ENCODE results near the gene ASPM.

Gene ASPM, protein sequence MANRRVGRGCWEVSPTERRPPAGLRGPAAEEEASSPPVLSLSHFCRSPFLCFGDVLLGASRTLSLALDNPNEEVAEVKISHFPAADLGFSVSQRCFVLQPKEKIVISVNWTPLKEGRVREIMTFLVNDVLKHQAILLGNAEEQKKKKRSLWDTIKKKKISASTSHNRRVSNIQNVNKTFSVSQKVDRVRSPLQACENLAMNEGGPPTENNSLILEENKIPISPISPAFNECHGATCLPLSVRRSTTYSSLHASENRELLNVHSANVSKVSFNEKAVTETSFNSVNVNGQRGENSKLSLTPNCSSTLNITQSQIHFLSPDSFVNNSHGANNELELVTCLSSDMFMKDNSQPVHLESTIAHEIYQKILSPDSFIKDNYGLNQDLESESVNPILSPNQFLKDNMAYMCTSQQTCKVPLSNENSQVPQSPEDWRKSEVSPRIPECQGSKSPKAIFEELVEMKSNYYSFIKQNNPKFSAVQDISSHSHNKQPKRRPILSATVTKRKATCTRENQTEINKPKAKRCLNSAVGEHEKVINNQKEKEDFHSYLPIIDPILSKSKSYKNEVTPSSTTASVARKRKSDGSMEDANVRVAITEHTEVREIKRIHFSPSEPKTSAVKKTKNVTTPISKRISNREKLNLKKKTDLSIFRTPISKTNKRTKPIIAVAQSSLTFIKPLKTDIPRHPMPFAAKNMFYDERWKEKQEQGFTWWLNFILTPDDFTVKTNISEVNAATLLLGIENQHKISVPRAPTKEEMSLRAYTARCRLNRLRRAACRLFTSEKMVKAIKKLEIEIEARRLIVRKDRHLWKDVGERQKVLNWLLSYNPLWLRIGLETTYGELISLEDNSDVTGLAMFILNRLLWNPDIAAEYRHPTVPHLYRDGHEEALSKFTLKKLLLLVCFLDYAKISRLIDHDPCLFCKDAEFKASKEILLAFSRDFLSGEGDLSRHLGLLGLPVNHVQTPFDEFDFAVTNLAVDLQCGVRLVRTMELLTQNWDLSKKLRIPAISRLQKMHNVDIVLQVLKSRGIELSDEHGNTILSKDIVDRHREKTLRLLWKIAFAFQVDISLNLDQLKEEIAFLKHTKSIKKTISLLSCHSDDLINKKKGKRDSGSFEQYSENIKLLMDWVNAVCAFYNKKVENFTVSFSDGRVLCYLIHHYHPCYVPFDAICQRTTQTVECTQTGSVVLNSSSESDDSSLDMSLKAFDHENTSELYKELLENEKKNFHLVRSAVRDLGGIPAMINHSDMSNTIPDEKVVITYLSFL (N-terminal part only)

GRCh38 chr1:197146101-197147095, at the start of gene ASPM:
Gene ASPM (minus strand): TSS chr1:197146669. CDS start chr1:197146437, 232 bp downstream.
- peak; percentile 96 for DNase-seq
- in situ Hi-C loops (cut with HindIII; ENCODE audit: low pct_ligation_motif_present, low pct_unique_long_range_greater_than_20kb, low sequenced_read_pairs): no loop called here

DNA sequence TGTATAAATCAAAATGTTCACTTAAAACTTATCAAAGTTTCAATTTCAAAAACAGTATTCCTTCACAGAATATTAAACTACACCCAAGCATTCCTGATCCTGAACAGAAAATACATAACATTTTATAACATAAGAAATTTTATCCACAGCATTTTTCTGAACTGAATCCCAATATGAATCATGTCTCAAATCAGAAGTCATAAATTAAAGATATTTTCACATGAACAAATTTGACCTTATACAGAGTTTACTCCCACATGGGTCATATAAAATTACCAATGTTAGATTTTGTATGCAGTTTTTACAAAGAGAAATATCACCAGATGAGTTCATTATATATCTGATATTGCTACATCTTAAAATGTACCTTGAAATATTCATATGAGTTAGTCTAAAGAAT, 48.6 kb upstream of the ASPM start:
- in situ Hi-C loops (cut with HindIII; ENCODE audit: low pct_ligation_motif_present, low pct_unique_long_range_greater_than_20kb, low sequenced_read_pairs): no loop called here
- no peak for DNase-seq

- in situ Hi-C loops (cut with HindIII; ENCODE audit: low pct_ligation_motif_present, low pct_unique_long_range_greater_than_20kb, low sequenced_read_pairs): no loop called here
- no peak for DNase-seq
These were observed 37.7 kb upstream of the ASPM start for GRCh38 chr1:197184190-197184589.

DNA sequence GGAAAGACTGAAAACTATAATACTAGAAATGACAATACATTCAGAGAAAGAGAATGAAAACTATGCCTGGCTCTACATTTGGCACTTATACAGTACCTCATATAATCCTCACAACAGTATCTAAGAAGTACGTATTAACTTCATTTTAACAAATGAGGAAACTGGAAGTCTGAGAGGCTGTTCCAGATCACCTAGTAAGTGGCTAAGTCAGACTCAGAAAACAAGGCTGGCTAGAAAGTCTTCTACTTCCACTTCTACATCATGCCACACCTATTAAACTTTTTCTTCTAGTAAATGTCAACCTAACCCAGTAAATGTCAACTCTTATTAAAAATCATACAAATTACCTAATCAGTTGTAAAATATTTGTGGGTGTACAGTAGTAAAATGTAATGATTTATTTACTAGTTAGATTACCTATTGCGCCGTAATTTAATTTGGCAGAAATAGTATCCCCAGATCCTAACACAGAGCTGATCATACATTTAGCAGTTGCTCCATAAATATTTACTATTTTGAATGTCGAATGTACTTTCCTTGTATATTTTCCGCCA, 36.8 kb upstream of the ASPM start:
- no peak for DNase-seq
- in situ Hi-C loops (cut with HindIII; ENCODE audit: low pct_ligation_motif_present, low pct_unique_long_range_greater_than_20kb, low sequenced_read_pairs): no loop called here

- no peak for DNase-seq
- in situ Hi-C loops (cut with HindIII; ENCODE audit: low pct_ligation_motif_present, low pct_unique_long_range_greater_than_20kb, low sequenced_read_pairs): no loop called here
These were observed 36.2 kb upstream of the ASPM start for GRCh38 chr1:197182716-197183115.

- no peak for DNase-seq
- in situ Hi-C loops (cut with HindIII; ENCODE audit: low pct_ligation_motif_present, low pct_unique_long_range_greater_than_20kb, low sequenced_read_pairs): no loop called here
These were observed 35.5 kb upstream of the ASPM start for GRCh38 chr1:197181982-197182381.

GRCh38 chr1:197180252-197180878, 33.9 kb upstream of the ASPM start:
- peak; percentile 70 for DNase-seq

GRCh38 chr1:197178998-197179397, 32.5 kb upstream of the ASPM start:
- peak; percentile 80 for DNase-seq
- in situ Hi-C loops (cut with HindIII; ENCODE audit: low pct_ligation_motif_present, low pct_unique_long_range_greater_than_20kb, low sequenced_read_pairs): no loop called here

More at GRCh38 chr1:197180252-197180878, 33.9 kb upstream of the ASPM start:
- in situ Hi-C loops (cut with HindIII; ENCODE audit: low pct_ligation_motif_present, low pct_unique_long_range_greater_than_20kb, low sequenced_read_pairs): no loop called here

DNA sequence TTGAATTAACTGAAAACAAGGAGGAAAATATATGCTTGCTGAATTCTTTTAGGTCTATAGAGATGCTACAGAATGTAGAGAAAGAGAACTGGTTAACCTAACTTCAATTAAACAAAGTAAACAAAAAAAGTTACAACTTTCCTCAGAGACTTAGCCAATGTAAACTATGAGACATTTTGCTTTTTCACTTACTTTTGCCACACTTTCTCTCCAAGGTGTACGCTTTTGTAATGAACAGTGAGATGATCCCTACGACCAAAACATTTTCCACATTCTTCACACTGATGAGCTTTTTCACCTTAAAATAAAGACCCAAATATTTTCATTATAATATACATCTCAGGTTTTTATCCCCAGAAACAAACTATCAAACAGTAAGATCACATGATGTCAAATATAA, 28.3 kb upstream of the ASPM start:
- in situ Hi-C loops (cut with HindIII; ENCODE audit: low pct_ligation_motif_present, low pct_unique_long_range_greater_than_20kb, low sequenced_read_pairs): no loop called here
- DNase-seq: no peak

DNA sequence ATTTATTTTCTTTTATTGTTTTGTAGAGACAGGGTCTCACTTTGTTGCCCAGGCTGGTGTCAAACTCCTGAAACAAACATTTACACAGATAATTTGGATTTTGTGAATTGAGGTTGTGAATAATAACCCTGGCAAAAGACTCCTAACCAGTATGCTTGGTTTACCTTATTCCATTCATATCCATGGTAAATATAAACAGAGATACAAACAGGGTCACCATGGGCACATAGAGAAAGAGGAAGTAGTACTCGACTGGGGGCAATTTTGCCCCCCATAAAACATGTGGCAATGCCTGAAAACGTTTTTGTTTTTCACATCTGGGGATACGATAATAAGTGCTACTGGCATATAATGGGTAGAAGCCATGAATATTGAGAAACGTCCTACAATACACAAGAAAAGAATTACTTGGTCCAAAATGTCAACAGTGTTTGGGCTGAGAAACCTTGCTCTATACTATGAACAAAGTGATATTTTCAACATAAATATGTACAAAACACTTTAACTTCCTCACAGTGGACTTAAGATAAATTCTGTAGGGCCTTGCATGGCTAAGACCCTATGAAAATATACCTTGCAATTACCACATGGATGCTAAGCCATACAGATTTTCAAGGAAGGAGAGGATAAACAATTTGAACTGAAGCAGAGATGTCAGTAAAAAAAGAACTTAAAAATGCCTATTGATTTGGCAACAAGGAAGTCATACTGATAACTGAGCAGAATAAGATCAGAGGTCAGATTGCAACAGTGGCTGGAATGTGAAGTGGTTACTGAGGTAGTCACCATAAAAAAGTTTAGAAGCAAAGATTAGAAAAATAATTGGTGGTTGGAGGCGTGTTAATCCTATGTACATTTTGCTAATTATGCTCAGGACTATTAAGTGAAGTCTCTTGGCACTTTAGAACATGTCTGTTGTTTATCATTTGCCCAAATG, 27.4 kb upstream of the ASPM start:
- DNase-seq: no peak
- in situ Hi-C loops (cut with HindIII; ENCODE audit: low pct_ligation_motif_present, low pct_unique_long_range_greater_than_20kb, low sequenced_read_pairs): no loop called here

GRCh38 chr1:197171531-197171930, 25.1 kb upstream of the ASPM start:
- in situ Hi-C loops (cut with HindIII; ENCODE audit: low pct_ligation_motif_present, low pct_unique_long_range_greater_than_20kb, low sequenced_read_pairs): no loop called here
- no peak for DNase-seq

- in situ Hi-C loops (cut with HindIII; ENCODE audit: low pct_ligation_motif_present, low pct_unique_long_range_greater_than_20kb, low sequenced_read_pairs): no loop called here
- DNase-seq: no peak
These were observed 24.1 kb upstream of the ASPM start for GRCh38 chr1:197170538-197170937.

DNA sequence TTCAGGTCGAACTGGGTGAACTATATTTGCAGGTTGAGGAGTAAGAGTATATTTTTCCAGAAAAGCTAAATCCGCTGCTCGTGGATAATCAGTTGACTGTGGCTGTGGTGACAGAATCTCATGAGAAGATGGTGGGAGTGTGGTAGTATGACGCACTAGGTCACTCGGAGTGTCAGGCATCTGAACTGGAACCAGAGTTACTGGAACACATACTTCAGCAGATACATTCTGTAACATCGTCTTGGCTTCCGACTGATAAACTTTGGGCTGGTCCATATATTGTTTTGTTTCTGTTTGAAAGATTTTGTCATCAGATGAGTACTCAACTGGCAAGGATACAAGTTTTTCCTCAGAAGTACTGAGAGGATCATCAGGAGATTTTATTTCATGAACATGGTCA, 13.0 kb upstream of the ASPM start:
- no peak for DNase-seq
- in situ Hi-C loops (cut with HindIII; ENCODE audit: low pct_ligation_motif_present, low pct_unique_long_range_greater_than_20kb, low sequenced_read_pairs): no loop called here

DNA sequence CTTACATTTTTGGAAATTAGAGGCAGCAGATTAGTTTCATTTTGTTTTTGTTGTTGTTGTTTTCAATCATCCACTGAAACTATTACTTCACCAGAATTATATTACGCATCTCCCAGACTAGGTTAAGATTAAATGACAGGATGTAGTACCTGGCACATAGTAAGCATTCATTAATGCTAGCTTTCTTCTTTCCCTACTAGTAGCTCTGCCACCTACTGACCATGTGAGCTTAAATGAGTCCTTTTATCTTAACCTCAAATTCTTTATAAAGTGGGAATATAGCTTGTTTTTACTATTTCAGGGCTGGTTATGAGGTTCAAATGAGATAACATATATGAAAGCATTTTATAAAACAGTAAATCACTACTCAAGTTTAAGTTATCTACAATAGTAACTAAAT, 10.2 kb upstream of the ASPM start:
- peak; percentile 25 for DNase-seq
- in situ Hi-C loops (cut with HindIII; ENCODE audit: low pct_ligation_motif_present, low pct_unique_long_range_greater_than_20kb, low sequenced_read_pairs): no loop called here

- DNase-seq: no peak
- in situ Hi-C loops (cut with HindIII; ENCODE audit: low pct_ligation_motif_present, low pct_unique_long_range_greater_than_20kb, low sequenced_read_pairs): no loop called here
These were observed 6.2 kb upstream of the ASPM start for GRCh38 chr1:197152662-197153061.

- DNase-seq: no peak
- in situ Hi-C loops (cut with HindIII; ENCODE audit: low pct_ligation_motif_present, low pct_unique_long_range_greater_than_20kb, low sequenced_read_pairs): no loop called here
These were observed 4.7 kb upstream of the ASPM start for GRCh38 chr1:197151185-197151584.
